GM23338 (cell line): Measurements from ENCODE around the gene MRPL44. TPM values are rescaled to one million over a fixed set of nuclear protein-coding genes. Genes with fewer than 3 reads are reported as not detected.

Experiments used
- ATAC-seq: fragments of 200-7000 bp; cut with Tn5 transposase; 3 replicates; pipeline ENCODE4 v1.9.1; 2020
- DNase-seq: peaks from one replicate; pipeline ENCODE4 v3.0.0-alpha.2; 2015; ENCODE audit warnings: low spot score
- H2AFZ ChIP-seq: fragments of 200-600 bp; sonication (generic); 2 replicates; pipeline ENCODE4 v1.8.0; 2016; ENCODE audit warnings: antibody characterized with exemption, mild to moderate bottlenecking, moderate library complexity
- H3F3A ChIP-seq: fragments of 200-600 bp; sonication (generic); replicated peaks from 2 replicates; pipeline ENCODE4 v1.8.0; 2017; ENCODE audit warnings: antibody characterized with exemption, mixed run types, low read depth
- H3K27ac ChIP-seq: fragments of 200-600 bp; sonication (generic); 2 replicates; pipeline ENCODE4 v1.6.1; 2016; ENCODE audit warnings: low read depth
- H3K27me3 ChIP-seq: fragments of 200-600 bp; sonication (generic); 2 replicates; pipeline ENCODE4 v1.8.0; 2016; ENCODE audit warnings: mild to moderate bottlenecking, mixed run types, moderate library complexity; ENCODE audit not compliant: insufficient read depth
- H3K36me3 ChIP-seq: fragments of 200-600 bp; sonication (generic); 2 replicates; pipeline ENCODE4 v1.8.0; 2016; ENCODE audit warnings: mild to moderate bottlenecking; ENCODE audit not compliant: insufficient read depth
- H3K4me1 ChIP-seq: fragments of 200-600 bp; sonication (generic); 2 replicates; pipeline ENCODE4 v1.8.0; 2016; ENCODE audit warnings: mild to moderate bottlenecking, moderate library complexity; ENCODE audit not compliant: insufficient read depth
- H3K4me2 ChIP-seq: fragments of 200-600 bp; sonication (generic); 2 replicates; pipeline ENCODE4 v1.7.1; 2017; ENCODE audit warnings: mixed run types
- H3K4me3 ChIP-seq: fragments of 200-600 bp; sonication (generic); 2 replicates; pipeline ENCODE4 v1.6.1; 2016; ENCODE audit warnings: mixed run types
- H3K79me2 ChIP-seq: fragments of 200-600 bp; sonication (generic); replicated peaks from 2 replicates; pipeline ENCODE4 v1.8.0; 2017; ENCODE audit warnings: mild to moderate bottlenecking; ENCODE audit not compliant: insufficient read depth
- H3K9me2 ChIP-seq: fragments of 200-600 bp; sonication (generic); 2 replicates; pipeline ENCODE4 v1.8.0; 2017; ENCODE audit not compliant: insufficient read depth
- H4K20me1 ChIP-seq: fragments of 200-600 bp; sonication (generic); replicated peaks from 2 replicates; pipeline ENCODE4 v1.8.0; 2017; ENCODE audit warnings: mild to moderate bottlenecking; ENCODE audit not compliant: insufficient read depth
- H3K27ac Mint-ChIP-seq: 2 replicates; pipeline ENCODE4 v1.8.0; 2020; ENCODE audit warnings: inconsistent platforms, mild to moderate bottlenecking, moderate library complexity, mixed read lengths
- H3K27me3 Mint-ChIP-seq: 3 replicates; pipeline ENCODE4 v1.8.0; 2022; ENCODE audit warnings: low read depth, mild to moderate bottlenecking, moderate library complexity, mixed read lengths, inconsistent platforms; ENCODE audit not compliant: insufficient read depth, poor library complexity
- H3K36me3 Mint-ChIP-seq: 3 replicates; pipeline ENCODE4 v1.8.0; 2021; ENCODE audit warnings: low read depth, mild to moderate bottlenecking, inconsistent platforms, moderate library complexity, mixed read lengths
- H3K4me1 Mint-ChIP-seq: 3 replicates; pipeline ENCODE4 v1.8.0; 2020; ENCODE audit warnings: mild to moderate bottlenecking, inconsistent platforms, mixed read lengths
- H3K4me3 Mint-ChIP-seq: 3 replicates; pipeline ENCODE4 v1.8.0; 2021; ENCODE audit warnings: moderate library complexity, mild to moderate bottlenecking, inconsistent platforms, mixed read lengths
- H3K9me3 Mint-ChIP-seq: 3 replicates; pipeline ENCODE4 v1.8.0; 2020; ENCODE audit warnings: moderate library complexity, mild to moderate bottlenecking, inconsistent platforms, mixed read lengths
- CREB1 ChIP-seq: fragments of 250-450 bp; sonication (Bioruptor Pico); IDR thresholded peaks from 2 replicates; pipeline ENCODE4 v1.5.0; 2020; ENCODE audit warnings: low read depth, mild to moderate bottlenecking, moderate library complexity
- ETS1 ChIP-seq: IDR thresholded peaks from 2 replicates; pipeline ENCODE4 v1.6.1; 2016; ENCODE audit warnings: antibody characterized with exemption
- EZH2 ChIP-seq: fragments of 200-600 bp; sonication (generic); IDR thresholded peaks from one replicate; pipeline ENCODE4 v1.8.0; 2017; ENCODE audit warnings: antibody characterized with exemption, mild to moderate bottlenecking, low read depth; ENCODE audit not compliant: unreplicated experiment
- EZH2phosphoT487 ChIP-seq: fragments of 200-600 bp; sonication (generic); IDR thresholded peaks from one replicate; pipeline ENCODE4 v1.8.1; 2018; ENCODE audit warnings: antibody characterized with exemption; ENCODE audit not compliant: unreplicated experiment
- JUNB ChIP-seq: IDR thresholded peaks from one replicate; pipeline ENCODE4 v1.6.1; 2016; ENCODE audit warnings: antibody characterized with exemption; ENCODE audit not compliant: unreplicated experiment
- NANOG ChIP-seq: IDR thresholded peaks from 2 replicates; pipeline ENCODE4 v1.6.1; 2016; ENCODE audit warnings: antibody characterized with exemption, borderline replicate concordance
- POLR2AphosphoS5 ChIP-seq: IDR thresholded peaks from 2 replicates; pipeline ENCODE4 v1.6.1; 2016; ENCODE audit warnings: antibody characterized with exemption, low read depth
- STAT1 ChIP-seq: IDR thresholded peaks from one replicate; pipeline ENCODE4 v1.6.1; 2016; ENCODE audit warnings: antibody characterized with exemption; ENCODE audit not compliant: unreplicated experiment
- ZNF114 ChIP-seq: fragments of 250-450 bp; sonication (Bioruptor Pico); IDR thresholded peaks from 2 replicates; pipeline ENCODE4 v1.5.0; 2020; ENCODE audit warnings: mild to moderate bottlenecking, moderate library complexity
- ZNF331 ChIP-seq: fragments of 250-450 bp; sonication (Bioruptor Pico); IDR thresholded peaks from 2 replicates; pipeline ENCODE4 v1.5.0; 2020; ENCODE audit warnings: low read depth, mild to moderate bottlenecking, moderate library complexity
- ZNF462 ChIP-seq: fragments of 250-450 bp; sonication (Bioruptor Pico); IDR thresholded peaks from 2 replicates; pipeline ENCODE4 v1.5.0; 2020; ENCODE audit warnings: mild to moderate bottlenecking, moderate library complexity
- polyA plus RNA-seq: library from polyadenylated mRNA; unstranded; fragments of >200 nt; fragmentation: Nextera tagmentation; extraction: Ambion mirVana; gene quantifications from 2 replicates; pipeline ENCODE4 v1.2.1, GENCODE V29; 2016
- total RNA-seq: library from RNA; depleted of rRNA; stranded (reverse); fragments of >200 nt; shearing (Covaris generic); gene quantifications from 2 replicates; pipeline ENCODE4 v1.2.3, GENCODE V29; 2014
- TF ChIP-seq, protein P1 (sequence below): IDR thresholded peaks from one replicate; pipeline ENCODE4 v1.6.1; 2018; ENCODE audit warnings: antibody characterized with exemption; ENCODE audit not compliant: unreplicated experiment
- TF ChIP-seq, protein P2 (sequence below), 2 experiments: fragments of 200-600 bp in 1 of 2; sonication (generic) in 1 of 2; conservative IDR thresholded peaks; 2 replicates each; pipeline versions ENCODE4 v1.5.1 to v1.6.1; 2016 to 2017; ENCODE audit warnings: antibody characterized with exemption in 2 of 2, low read depth in 2 of 2, mild to moderate bottlenecking in 2 of 2, moderate library complexity in 1 of 2

The MRPL44 gene
- total and polyA plus RNA-seq, 2 experiments from 2014 or later, result 38.4 to 55.8 TPM

- no peak overlapping the region for H3K4me2 ChIP-seq
- H3K79me2 ChIP-seq, result peaks cover 96% of the 10 kb centered on the region
- no peaks in the 10 kb centered on the region for H3K27me3 ChIP-seq
- Mint-ChIP-seq H3K27ac (no peak overlapping the region; the same call in 1 of the 2 replicates), H3K4me1 (peaks cover 3% of the 10 kb centered on the region; the same call in 1 of the 3 replicates), H3K27me3 (peaks cover 5% of the 10 kb centered on the region), H3K36me3 (peaks cover 31% of the 10 kb centered on the region; the same call in 2 of the 3 replicates), H3K9me3 (peaks cover 6% of the 10 kb centered on the region; the same call in 2 of the 3 replicates), H3K4me3 (no peak overlapping the region)
- no peaks in the 10 kb centered on the region for H3F3A ChIP-seq
- no peak overlapping the region for H2AFZ ChIP-seq
- 0 out of 2 replicates have a peak, but pooled peaks cover 6% of the 10 kb centered on the region for H3K36me3 ChIP-seq
- H3K27ac ChIP-seq, result peak overlapping the region; percentile 10; the same call in 1 of the 2 replicates
- no peak for DNase-seq
- H3K4me1 ChIP-seq, result no peaks in the 10 kb centered on the region
- ATAC-seq, result no peak
- H3K9me2 ChIP-seq, result no peaks in the 10 kb centered on the region
- no peak overlapping the region for H3K4me3 ChIP-seq
- TF ChIP-seq POLR2AphosphoS5 (no peak), ZNF331 (CRISPR knock-in tag) (no peak), ZNF462 (CRISPR knock-in tag) (no peak), JUNB (no peak), STAT1 (no peak), ETS1 (no peak), ZNF114 (no peak), CREB1 (no peak), NANOG (no peak), EZH2phosphoT487 (no peak), EZH2 (no peak)
- TF ChIP-seq, protein P1, sequence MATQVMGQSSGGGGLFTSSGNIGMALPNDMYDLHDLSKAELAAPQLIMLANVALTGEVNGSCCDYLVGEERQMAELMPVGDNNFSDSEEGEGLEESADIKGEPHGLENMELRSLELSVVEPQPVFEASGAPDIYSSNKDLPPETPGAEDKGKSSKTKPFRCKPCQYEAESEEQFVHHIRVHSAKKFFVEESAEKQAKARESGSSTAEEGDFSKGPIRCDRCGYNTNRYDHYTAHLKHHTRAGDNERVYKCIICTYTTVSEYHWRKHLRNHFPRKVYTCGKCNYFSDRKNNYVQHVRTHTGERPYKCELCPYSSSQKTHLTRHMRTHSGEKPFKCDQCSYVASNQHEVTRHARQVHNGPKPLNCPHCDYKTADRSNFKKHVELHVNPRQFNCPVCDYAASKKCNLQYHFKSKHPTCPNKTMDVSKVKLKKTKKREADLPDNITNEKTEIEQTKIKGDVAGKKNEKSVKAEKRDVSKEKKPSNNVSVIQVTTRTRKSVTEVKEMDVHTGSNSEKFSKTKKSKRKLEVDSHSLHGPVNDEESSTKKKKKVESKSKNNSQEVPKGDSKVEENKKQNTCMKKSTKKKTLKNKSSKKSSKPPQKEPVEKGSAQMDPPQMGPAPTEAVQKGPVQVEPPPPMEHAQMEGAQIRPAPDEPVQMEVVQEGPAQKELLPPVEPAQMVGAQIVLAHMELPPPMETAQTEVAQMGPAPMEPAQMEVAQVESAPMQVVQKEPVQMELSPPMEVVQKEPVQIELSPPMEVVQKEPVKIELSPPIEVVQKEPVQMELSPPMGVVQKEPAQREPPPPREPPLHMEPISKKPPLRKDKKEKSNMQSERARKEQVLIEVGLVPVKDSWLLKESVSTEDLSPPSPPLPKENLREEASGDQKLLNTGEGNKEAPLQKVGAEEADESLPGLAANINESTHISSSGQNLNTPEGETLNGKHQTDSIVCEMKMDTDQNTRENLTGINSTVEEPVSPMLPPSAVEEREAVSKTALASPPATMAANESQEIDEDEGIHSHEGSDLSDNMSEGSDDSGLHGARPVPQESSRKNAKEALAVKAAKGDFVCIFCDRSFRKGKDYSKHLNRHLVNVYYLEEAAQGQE, result no peak
- TF ChIP-seq, protein P2, sequence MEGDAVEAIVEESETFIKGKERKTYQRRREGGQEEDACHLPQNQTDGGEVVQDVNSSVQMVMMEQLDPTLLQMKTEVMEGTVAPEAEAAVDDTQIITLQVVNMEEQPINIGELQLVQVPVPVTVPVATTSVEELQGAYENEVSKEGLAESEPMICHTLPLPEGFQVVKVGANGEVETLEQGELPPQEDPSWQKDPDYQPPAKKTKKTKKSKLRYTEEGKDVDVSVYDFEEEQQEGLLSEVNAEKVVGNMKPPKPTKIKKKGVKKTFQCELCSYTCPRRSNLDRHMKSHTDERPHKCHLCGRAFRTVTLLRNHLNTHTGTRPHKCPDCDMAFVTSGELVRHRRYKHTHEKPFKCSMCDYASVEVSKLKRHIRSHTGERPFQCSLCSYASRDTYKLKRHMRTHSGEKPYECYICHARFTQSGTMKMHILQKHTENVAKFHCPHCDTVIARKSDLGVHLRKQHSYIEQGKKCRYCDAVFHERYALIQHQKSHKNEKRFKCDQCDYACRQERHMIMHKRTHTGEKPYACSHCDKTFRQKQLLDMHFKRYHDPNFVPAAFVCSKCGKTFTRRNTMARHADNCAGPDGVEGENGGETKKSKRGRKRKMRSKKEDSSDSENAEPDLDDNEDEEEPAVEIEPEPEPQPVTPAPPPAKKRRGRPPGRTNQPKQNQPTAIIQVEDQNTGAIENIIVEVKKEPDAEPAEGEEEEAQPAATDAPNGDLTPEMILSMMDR (conservative IDR thresholded peaks at IDR 0.05; ENCODE audit: low read depth in 2 of 2), result no peak
- peaks cover 36% of the 10 kb centered on the region for H4K20me1 ChIP-seq
Observed at GRCh38 chr2:223922308-223922707, 35.0 kb upstream of the MRPL44 start.
